GM21786 (cell line): ENCODE measurements around the gene MIA2.
"Not testable (repeated sequence)": the region's sequence is repeated elsewhere in the genome, so short reads cannot be mapped to it uniquely, and the experiment has no call there.

Source experiments
- ATAC-seq: cut with Tn5 transposase; IDR thresholded peaks from one replicate; pipeline ENCODE4 v1.9.1; 2021; ENCODE audit not compliant: unreplicated experiment

Gene MIA2

GRCh38 chr14:39324097-39324496, 90.4 kb downstream of the MIA2 start:
- ATAC-seq, result no peak

DNA sequence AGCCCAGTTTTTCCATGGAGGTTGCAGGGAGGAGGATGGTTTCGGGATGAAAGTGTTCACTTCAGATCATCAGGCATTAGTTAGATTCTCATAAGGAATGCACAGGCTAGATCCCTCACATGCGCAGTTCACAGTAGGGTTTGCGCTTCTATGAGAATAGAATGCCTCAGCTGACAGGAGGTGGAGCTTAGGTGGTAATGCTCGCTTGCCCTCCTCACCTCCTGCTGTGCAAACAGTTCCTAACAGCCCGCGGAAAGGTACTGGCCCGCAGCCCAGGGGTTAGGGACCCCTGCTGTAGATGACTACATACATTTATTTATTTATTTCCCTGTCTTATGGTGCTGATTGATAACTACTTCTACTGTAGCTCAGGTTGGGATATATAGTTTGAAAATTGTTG, 105.3 kb downstream of the MIA2 start:
- ATAC-seq, result no peak

GRCh38 chr14:39341126-39341525, 107.4 kb downstream of the MIA2 start:
- not testable (repeated sequence) for ATAC-seq

DNA sequence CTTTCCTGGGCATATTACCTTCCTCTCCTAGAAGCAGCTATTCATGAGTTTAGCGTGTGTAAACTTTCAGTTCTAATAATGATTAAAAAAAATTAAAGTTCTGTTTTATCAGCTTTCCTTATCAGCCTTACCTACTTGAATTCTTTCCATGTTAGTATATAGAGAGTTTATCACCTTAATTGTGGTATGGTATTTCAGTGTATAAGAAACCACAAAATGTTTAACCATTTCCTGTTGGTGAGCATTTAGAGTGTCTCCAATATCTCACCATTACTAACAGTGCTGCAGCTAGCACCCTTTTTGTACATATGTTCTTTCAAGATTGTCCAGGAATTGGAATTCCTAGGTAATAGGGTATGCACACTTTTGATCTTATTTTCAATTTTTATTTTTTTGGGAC, 109.1 kb downstream of the MIA2 start:
- ATAC-seq, result no peak

- no peak for ATAC-seq
These were observed 109.9 kb downstream of the MIA2 start for GRCh38 chr14:39343614-39344013.

DNA sequence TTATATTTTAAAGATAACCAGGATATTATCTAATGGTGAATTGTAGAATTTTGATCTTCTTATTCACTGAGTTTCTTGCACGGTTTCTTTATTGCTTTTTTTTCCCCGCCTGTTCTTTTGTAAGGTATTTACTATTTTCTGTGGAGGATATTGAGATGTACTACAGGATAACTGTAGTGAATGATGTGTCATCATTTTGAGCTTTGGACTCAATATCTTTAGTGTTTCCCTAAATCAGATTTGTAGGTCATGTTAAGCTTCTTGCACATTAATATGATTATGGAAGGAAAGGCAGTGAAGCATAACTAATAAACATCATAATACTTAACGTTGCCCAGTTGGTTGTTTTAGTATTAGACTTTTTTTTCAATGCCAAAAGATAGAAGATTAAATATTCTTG, 117.2 kb downstream of the MIA2 start:
- ATAC-seq, result no peak

- ATAC-seq, result no peak
These were observed 118.0 kb downstream of the MIA2 start for GRCh38 chr14:39351708-39352107.

GRCh38 chr14:39359069-39359468, 125.4 kb downstream of the MIA2 start:
- ATAC-seq, result not testable (repeated sequence)

DNA sequence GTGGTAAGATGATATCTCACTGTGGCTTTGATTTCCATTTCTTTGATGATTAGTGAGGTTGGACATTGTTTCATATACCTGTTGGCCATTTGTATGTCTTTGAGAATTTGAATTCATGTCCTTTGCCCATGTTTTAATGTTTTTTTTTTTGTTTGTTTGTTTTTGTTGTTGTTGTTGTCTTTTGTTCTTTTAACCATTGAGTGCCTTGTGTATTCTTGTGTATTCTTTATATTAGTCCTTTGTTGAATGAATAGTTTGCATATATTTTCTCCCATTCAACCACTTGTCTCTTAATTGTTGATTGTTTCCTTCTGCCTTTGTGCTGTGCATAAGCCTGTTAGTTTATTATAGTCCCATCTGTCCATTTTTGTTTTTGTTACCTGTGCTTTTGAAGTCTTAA, 126.6 kb downstream of the MIA2 start:
- no peak for ATAC-seq

DNA sequence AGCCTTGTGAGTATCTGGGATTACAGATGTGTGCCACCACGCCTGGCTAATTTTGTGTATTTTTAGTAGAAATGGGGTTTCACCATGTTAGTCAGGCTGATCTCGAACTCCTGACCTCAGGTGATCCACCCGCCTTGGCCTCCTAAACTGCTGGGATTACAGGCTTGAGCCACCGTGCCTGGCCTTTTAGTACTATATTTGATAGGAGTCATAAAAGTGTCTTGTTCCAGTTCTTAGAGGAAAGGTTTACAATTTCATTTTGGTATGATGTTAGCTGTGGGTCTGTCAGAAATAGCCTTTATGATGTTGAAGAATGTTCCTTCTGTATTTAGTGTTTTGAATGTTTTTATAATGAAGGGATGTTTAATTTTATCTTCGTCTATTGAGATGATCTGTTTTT, 127.8 kb downstream of the MIA2 start:
- not testable (repeated sequence) for ATAC-seq

- no peak for ATAC-seq
These were observed 130.8 kb downstream of the MIA2 start for GRCh38 chr14:39364509-39364908.

GRCh38 chr14:39365354-39365753, 131.6 kb downstream of the MIA2 start:
- ATAC-seq, result no peak

DNA sequence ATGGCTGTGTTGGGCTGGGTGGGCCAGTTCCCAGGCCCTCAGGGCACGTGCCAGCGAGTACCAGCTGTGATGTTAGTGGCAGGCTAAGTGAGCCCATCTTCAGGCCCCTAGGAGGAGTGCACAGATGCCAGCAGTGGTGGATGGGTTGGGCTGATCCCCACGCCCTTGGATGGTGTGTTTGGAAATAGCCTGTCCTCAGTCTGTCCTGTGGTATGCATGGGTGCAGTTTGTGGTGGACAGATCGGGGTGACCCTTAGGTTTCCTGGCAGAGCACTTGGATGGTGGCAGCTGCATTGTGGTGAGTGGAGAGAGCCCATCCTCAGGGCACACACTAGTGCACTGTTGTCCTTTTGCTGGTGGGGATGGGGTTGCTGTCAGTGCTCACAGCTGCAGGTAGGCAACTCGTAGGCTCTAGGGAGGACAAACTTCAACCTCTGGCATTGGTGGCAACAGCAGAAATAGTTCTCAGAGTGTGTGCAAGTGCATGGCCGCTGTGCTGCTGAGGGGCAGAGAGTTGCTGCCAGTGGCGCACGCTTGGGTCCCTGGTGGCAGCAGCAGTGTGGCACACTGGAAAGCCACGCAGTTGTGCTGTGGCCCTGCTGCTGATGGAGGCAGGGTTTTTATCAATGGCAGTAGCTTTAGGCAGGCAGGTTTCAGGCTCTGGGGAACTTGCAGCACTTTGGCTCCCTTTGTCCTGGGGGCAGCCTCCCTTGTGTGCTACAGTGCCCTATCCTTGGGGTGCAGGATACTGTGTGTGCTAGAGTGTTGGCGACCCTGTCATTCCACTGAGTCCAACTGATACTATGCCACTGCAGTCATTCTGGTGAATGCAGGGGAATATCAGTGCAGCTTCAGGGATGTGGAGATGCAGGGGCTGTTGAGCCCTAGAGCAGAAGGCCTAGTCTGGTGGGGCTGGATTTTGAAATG, 133.0 kb downstream of the MIA2 start:
- ATAC-seq, result no peak

DNA sequence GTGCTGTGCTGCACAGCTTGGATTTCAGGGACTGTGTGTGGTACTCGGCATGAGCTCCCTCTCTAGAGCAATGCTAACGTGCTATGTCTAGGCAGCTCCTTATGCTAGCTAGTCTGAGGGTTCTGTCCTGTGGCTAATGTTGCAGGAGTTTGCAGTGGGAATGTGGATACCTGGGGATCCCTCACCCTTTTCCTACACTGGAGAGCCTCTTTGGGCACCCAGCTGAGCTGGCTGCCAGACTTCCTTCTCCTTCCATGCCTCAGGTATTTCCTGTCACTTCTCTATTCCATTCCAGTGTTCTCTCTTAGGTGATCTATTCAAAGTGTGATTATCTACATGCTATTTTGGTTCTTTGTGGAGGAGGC, 133.7 kb downstream of the MIA2 start:
- no peak for ATAC-seq

GRCh38 chr14:39368261-39368959, 134.7 kb downstream of the MIA2 start:
- no peak for ATAC-seq

DNA sequence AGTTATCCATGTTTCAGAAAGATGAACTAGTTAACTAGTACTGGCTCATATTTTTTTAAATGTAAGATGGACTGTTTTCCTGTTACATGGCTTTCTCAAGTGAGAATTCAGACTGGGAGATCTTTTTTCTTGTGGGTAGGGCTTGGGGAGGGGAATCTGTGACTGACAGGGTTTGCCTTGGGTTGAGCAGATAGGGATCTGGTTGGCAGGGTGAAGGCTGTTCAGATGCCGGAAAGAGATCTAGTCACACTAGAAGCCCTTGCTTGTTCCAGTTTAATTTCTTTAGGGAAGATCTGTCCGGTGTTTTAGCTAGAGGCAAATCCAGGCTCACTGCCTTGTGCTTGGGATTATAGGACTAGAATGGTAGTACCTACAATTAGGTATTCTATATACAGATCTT, 135.3 kb downstream of the MIA2 start:
- no peak for ATAC-seq

- ATAC-seq, result no peak
These were observed 136.7 kb downstream of the MIA2 start for GRCh38 chr14:39370415-39370814.

DNA sequence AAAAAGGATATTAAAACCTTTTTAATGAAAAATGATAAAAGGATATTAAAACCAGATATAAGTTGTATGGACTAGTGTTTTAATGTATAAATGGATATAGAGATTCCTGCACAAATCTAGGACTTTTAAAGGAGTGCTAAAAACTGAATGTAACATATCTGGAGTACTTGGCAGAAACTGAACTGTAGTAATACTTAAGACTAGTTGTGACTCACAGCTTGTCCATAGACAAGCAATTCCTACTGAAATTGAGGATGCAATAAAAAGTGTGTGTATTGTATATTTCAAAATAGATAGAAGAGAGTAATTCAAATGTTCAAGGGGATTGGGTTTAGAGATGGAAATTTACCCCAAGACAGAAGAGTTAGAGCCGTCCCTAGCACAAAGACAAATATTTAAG, 138.9 kb downstream of the MIA2 start:
- no peak for ATAC-seq

GRCh38 chr14:39374851-39375250, 141.1 kb downstream of the MIA2 start:
- ATAC-seq, result no peak

DNA sequence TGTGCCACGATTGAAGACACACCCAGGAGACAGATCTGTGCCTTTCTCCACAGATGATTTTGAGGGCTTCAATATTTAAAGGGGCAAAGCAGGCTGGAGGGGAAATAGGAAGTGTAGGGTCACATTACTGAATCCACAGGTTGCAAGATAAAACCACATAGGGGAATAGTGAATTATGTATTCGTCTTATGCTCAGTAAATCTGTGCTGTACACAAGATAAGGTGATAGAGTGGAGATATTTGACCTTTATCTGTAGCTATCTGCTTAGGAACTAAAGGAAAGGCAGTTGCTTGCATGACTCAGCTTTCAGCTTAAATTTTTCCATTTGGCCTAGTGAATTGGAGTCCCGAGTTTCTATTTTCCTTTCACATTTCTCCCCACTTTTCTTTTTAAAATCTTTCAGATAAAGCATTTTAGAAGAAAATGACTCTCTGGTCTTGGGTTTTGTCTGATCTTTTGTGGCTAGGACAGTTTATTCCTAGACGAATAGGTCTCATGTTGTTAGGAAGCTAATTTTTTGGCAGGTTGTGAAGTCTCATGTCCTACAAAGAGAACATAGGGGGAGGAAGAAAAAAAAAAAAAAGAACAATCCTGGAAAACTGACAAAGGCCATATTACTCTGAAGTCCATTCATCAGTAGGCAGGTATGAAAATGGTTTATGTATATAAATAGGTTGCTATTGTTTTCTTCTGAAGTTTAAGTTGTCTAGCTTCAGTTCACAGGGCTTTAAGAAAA, 143.1 kb downstream of the MIA2 start:
- no peak for ATAC-seq

DNA sequence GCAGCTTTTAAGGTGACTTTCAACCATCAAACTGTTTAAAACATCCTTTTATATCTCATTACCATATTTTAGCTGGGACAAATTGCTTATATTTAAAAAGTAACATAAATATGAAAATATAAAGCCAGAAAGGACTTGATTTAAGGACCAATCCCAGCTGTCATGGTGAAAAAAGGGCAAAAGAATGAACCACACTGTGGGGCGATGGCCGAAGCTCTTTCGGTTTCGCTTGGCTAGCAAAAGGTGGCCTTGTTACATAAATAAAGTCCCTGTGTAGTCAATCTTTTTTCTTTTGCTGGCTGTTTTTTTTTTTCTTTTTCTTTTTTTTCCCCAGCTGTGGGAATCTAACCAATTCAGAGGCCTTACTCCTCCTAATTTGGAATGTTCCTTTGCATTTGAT, 147.7 kb downstream of the MIA2 start:
- no peak for ATAC-seq

DNA sequence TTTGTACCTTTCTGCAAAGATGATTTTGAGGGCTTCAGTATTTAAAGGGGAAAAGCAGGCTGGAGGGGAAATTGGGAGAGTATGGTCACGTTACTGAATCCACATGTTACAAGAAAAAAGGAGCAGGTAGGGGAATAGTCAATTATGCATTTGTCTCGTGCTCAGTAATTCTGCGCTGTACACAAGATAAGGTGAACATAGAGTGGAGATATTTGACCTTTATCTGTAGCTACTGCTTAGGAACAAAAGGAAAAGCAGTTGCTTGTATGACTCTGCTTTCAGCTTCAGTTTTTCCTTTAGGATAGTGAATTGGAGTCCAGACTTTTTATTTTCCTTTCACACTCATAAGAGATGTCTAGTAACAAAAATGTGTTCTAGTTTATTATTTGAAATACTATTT, 148.7 kb downstream of the MIA2 start:
- no peak for ATAC-seq
